NCI-H2196 (cell line): ENCODE data around the gene BMP7.

ENCODE experiments used
- DNase-seq: peaks from one replicate; lab custom pipeline; 2025; ENCODE audit not compliant: unreplicated experiment; lab: John Stamatoyannopoulos, UW

Gene BMP7

DNA sequence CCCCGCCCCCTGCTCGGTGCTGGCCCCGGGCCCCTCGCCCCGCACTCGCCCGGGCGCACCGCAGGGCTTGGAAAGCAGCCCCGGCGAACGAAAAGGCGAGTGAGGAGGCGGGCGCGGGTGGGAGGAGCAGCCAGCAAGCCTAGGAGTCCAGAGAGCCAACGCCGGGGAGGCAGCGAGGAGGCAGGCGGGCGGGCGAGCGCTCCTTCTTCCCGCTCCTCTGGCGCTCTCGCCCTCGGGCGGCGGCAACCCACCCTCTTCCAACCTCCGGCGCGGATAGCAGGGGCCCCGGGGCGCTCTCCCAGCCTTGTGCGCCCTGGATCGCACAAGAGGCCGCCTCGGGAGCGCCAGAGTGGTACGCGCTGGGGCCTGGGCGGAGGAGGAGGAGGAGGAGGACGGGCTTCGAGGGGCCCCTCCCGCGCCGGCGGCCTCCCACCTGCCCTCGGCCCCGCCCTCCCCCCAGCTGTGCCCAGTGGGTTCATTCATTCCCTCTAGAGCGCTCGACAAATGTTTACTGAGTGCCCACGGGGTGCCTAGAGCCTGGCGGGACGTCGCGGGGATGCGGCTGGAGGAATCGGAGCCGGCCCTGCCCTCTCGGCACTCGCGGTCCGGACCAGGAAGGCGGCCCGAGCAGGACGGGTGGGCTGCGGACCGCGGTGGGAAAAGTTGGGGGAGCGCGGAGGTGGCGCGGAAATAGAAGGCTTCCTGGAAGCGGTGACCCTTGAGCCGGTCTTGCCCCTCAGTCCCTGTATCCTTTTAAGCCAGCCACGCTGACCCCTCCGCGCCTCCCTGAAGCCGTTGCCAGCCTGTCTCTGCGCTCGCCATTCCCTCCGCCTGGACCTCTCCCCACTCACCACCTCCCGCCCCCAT lies at the start of gene BMP7:
Gene BMP7 (minus strand): TSS at position 351 of the 867 bp plus-strand sequence. CDS start 519 bp downstream, outside the sequence.
- DNase-seq, result no peak

GRCh38 chr20:57315976-57316480 lies 49.6 kb upstream of the BMP7 start:
- DNase-seq, result no peak

- no peak for DNase-seq
Measured at GRCh38 chr20:57315083-57315975, 48.9 kb upstream of the BMP7 start.

DNA sequence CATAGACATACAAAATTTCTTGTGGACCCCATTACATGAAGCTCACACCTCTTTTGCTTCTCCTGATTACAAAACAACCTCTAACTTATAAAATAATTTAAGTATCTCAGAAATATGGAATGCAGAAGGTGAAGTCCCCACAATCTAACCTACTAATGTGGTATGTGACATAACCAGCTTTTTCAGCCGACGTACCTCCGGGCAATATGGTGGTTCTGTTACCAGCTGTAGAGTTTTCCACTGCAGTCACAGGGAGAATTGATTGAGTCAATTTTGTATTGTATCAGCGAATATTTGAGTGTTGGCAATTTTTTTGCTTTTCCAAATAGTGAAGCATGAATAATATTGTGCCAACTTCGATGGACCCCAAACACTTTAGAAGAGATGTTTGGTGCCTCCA lies 47.5 kb upstream of the BMP7 start:
- DNase-seq, result no peak

DNA sequence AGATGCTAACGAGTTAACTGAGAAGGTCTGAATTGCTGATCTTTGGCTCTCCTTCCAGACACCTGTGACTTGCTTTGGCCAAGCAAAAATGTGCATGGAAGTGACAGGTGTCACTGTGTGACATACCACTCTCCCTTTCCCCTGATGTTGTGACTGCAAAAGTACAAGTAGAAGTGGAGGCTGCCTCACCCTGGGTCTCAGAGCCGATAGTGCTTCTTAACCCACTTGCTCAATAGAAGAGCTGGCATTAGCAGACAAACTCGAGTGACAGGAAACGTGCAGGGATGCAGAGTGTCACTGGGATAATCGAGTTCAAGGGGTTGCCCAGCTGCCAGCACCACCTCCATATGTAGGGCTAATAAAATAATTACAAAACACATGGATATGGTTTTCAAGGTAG lies 46.8 kb upstream of the BMP7 start:
- DNase-seq, result no peak

- DNase-seq, result no peak
Measured at GRCh38 chr20:57312138-57312537, 45.7 kb upstream of the BMP7 start.

DNA sequence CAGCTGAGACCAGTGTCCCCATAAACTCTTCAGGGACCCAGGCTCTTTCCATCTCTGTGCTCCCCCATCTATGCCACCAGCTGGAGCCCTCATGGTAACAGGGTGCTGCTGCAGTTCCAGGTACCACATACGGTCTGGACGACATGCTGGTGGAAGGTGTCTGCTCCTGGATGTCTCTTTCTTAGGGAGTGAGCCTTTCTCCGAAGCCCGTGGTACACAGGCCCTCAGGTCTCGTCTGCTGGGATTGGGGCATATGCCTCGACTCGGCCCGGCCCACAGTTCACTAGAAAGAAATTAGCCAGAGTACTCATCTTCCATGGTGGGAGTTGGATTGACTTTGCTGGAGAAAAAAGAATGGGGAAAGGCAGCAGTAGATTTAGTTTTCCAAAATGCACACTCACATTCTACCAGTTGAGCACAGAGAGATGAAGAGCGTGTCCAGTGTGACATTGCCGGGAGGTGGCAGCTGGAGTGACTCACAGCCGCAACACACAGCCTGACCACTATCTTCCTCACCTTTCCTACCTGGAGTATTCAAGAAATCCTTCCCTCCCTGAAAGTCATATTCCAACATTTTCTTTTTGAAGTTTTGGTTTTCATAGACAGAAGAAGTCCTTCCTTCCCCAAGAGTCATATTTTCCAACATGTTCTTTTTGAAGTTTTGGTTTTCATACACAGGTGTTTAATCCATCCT lies 44.5 kb upstream of the BMP7 start:
- no peak for DNase-seq

GRCh38 chr20:57309544-57310115 lies 43.2 kb upstream of the BMP7 start:
- DNase-seq, result no peak

DNA sequence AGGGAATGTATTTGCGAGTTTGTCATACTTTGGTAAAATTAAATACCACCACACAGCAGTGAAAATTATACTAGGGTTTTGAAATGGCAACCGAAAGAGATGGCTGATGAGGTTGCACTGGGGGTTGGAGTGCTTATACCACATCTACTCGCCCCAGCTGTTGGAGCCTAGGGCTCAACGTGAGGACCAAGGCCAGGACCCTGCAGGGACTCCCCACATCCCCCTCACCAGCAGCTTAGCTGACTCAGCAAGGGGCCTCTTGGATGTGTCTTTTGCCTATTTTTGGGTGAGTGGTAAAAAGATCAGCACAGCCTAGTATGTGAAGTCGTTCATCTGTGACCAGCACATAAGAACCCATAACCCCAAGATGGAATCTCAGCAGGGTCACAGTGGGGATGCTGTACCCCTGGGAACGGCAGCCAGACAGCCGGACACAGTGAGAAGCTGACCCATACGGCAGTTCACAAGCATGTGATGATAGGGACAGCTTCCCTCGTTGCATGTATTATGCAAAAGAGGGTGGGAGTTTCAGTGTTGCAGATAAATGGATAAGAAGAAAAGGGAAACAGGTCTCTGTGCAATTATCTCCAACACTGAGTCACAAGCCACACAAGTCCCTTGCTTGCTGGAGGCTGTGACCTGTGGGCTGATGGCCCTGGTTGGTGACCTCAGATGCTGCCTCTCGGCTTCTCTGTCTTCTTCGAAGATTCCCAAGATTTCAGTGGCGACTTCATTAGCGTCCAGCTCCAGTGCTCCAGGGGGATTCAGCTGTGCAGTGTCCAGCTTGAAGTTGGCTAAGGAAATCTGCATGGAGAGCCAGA lies 42.2 kb upstream of the BMP7 start:
- no peak for DNase-seq

DNA sequence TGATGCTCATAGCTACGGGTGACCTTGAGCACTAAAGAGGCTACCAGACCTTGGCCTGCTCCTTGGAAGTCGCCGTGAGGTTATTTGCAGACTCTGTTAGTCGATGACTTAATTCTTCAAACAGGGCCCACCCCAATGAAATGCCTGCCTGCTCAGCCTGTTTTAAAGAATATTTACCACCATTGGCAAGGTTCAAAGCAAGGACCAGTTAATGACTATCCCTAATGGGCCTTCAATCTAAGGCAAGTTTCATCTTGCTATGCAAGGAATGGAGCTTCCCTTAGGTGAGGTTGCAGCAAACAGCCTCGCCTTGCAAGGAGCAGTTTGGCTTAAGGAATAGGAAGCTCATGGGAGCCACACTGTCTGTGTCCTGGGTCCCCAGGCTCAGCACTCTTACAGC lies 40.3 kb upstream of the BMP7 start:
- DNase-seq, result no peak

GRCh38 chr20:57301026-57301425 lies 34.6 kb upstream of the BMP7 start:
- no peak for DNase-seq

- DNase-seq, result no peak
Measured at GRCh38 chr20:57298457-57298856, 32.0 kb upstream of the BMP7 start.

- DNase-seq, result no peak
Measured at GRCh38 chr20:57294550-57294949, 28.1 kb upstream of the BMP7 start.

- no peak for DNase-seq
Measured at GRCh38 chr20:57293995-57294394, 27.6 kb upstream of the BMP7 start.

GRCh38 chr20:57292611-57293010 lies 26.2 kb upstream of the BMP7 start:
- DNase-seq, result no peak

- DNase-seq, result no peak
Measured at GRCh38 chr20:57291694-57292093, 25.3 kb upstream of the BMP7 start.

- DNase-seq, result no peak
Measured at GRCh38 chr20:57291003-57291402, 24.6 kb upstream of the BMP7 start.

GRCh38 chr20:57290178-57290484 lies 23.7 kb upstream of the BMP7 start:
- no peak for DNase-seq

DNA sequence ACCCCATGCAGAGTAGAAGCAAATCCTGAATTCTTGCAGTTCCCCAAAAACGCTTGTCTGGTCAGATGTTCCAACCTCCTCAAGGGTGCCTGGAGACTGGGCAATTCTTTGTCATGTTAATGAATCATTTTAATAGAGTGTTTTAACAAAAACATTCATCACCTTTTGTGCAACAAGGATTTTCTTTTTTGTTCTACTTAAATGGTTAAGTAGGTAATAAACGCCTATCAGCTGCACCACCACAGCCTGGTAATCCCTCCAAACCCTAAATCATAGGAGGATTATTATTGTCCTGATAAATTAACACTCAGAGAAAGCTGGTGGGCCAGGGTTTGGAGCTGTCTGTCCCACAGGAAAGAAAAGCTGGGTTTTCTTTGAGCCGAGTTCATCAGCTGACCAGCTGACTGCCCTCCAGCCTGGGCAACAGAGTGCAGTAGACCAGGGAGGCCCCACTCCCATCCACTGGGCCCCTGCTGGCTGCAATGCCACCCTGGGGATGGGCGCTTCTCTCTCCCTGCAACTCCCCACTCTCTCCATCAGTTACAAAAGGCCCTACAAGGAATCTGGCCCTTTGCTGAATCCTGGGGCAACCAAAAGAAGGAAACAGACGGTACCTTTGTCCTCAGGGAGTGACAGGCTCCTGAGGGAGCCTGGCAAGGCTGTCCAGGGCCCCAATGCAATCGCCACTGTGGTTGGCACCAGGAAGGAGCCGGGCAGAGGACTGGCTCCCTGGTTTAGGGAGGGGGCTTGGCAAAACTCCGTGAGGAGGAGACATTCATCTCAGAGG lies 23.1 kb upstream of the BMP7 start:
- no peak for DNase-seq
